ENCODE measurements around the gene IGF1R.
A peak's percentile ranks its signal among the peaks of the same experiment; 100 is the strongest.

Gene IGF1R

DNA sequence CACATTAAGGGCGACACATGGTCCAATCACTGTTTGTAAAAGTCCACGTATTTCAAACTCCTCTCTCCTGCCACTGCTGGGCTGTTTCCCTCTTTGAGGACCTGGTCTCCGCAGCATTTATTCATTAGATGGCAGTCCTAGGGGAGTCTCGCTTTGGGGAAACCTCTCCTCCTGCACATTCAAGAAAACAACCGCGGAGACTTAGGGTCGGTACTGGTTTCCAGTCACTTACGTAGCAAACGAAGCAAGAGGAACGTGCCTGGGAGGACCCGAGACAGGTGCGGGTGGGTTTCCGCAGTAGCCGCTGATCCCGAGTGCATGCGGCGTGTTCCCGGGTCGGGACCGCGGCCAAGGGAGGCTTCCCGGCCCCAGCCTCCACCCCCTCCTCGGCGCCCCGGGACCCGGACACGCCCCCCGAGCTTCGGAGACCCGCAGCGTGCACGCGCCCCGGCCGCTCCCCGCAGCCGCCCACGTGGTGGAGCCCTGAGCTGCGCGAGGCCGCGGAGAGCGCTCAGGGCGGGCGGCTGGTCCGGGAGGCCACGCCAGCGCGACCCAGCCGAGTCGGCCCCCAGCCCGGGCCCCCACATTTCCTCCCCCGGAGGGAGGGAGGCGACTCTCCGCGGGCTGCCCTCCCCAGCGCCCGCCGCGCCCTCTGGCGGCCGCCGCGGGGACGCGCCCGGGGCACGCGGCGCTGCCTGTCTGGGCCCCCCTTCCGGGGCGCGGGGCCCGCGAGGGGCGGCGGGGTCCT is 1.1 kb upstream of the IGF1R start:
- H3K4me3 ChIP-seq (ENCODE audit: low read depth in 1 of 2, low read length in 2 of 2): peak overlapping the region; percentile 73 to 83
- H3K4me1 ChIP-seq (ENCODE audit: control insufficient read depth in 1 of 2, insufficient read depth in 2 of 2, low read length in 2 of 2): peaks cover 8 to 19% of the 10 kb centered on the region in 2 donors
- peaks cover 11 to 14% of the 10 kb centered on the region in 2 donors for H3K27me3 ChIP-seq (ENCODE audit: control insufficient read depth in 1 of 2, insufficient read depth in 2 of 2, low read length in 2 of 2)
- H3K27ac ChIP-seq (ENCODE audit: low read depth, low read length): no peak overlapping the region
- H3K9ac ChIP-seq (ENCODE audit: low read depth in 1 of 2, low read length in 2 of 2): peak overlapping the region; percentile 47 to 54
- no peaks in the 10 kb centered on the region for H3K36me3 ChIP-seq (ENCODE audit: control insufficient read depth in 1 of 2, insufficient read depth in 2 of 2, low read length in 2 of 2)
- no peaks in the 10 kb centered on the region for H3K9me3 ChIP-seq (ENCODE audit: control insufficient read depth in 1 of 2, low read length in 2 of 2)

GRCh38 chr15:98648654-98649471 is 524 bp downstream of the IGF1R start:
- H3K27ac ChIP-seq (ENCODE audit: low read depth, low read length): peak overlapping the region; percentile 87
- no peaks in the 10 kb centered on the region for H3K9me3 ChIP-seq (ENCODE audit: control insufficient read depth in 1 of 2, low read length in 2 of 2)
- peaks cover 10 to 11% of the 10 kb centered on the region in 2 donors for H3K27me3 ChIP-seq (ENCODE audit: control insufficient read depth in 1 of 2, insufficient read depth in 2 of 2, low read length in 2 of 2)
- peak overlapping the region; percentile 84 to 86 for H3K4me3 ChIP-seq (ENCODE audit: low read depth in 1 of 2, low read length in 2 of 2)
- H3K4me1 ChIP-seq (ENCODE audit: control insufficient read depth in 1 of 2, insufficient read depth in 2 of 2, low read length in 2 of 2): peaks cover 8 to 19% of the 10 kb centered on the region in 2 donors
- peak overlapping the region in 1 of 2 donors; percentile 66 for H3K9ac ChIP-seq (ENCODE audit: low read depth in 1 of 2, low read length in 2 of 2)
- no peaks in the 10 kb centered on the region for H3K36me3 ChIP-seq (ENCODE audit: control insufficient read depth in 1 of 2, insufficient read depth in 2 of 2, low read length in 2 of 2)

DNA sequence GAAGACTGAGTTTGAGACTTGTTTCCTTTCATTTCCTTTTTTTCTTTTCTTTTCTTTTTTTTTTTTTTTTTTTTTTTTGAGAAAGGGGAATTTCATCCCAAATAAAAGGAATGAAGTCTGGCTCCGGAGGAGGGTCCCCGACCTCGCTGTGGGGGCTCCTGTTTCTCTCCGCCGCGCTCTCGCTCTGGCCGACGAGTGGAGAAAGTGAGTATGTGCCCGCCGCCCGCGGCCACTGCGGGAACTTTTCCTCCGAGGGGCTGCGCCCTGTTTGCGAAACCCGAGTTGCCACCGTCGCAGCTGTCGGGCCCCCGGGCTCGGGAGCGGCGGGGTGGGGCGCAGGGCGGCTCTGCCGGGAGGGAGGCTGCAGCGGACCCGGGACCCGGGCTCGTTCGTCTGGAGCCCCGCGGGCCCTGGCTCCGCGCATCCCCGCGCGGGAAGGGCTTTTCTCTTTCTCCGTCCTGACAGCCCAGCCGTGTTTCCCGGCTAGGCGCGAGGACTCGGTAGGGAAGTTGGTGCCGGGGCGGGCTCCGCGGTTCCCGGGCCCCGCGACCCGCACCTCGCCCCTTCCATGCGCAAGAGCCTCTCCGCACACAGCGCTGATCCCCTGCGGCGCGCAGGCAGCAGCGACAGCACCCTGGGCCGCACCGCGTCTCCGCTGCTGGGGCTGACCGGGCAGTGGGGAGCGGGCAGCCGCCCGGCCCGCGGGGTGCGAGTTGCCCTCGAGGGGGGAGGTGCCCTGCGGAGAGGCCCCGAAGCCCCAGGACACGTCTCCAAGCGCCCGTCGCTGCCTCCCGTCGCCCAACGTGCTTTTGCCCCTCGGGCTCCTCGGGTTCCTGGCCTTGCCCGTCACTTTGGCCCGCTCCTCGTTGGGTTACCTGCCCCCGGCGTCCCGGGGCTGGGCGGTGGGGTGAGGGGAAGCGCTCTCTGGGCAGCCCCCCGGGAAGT is 1.4 kb downstream of the IGF1R start:
- Histone ChIP-seq H3K36me3 (ENCODE audit: control insufficient read depth in 1 of 2, insufficient read depth in 2 of 2, low read length in 2 of 2) (no peaks in the 10 kb centered on the region), H3K4me3 (ENCODE audit: low read depth in 1 of 2, low read length in 2 of 2) (peak overlapping the region; percentile 84 to 86), H3K27ac (ENCODE audit: low read depth, low read length) (no peak overlapping the region), H3K4me1 (ENCODE audit: control insufficient read depth in 1 of 2, insufficient read depth in 2 of 2, low read length in 2 of 2) (peaks cover 8 to 19% of the 10 kb centered on the region in 2 donors), H3K9me3 (ENCODE audit: control insufficient read depth in 1 of 2, low read length in 2 of 2) (no peaks in the 10 kb centered on the region), H3K9ac (ENCODE audit: low read depth in 1 of 2, low read length in 2 of 2) (peak overlapping the region; percentile 64 to 71), H3K27me3 (ENCODE audit: control insufficient read depth in 1 of 2, insufficient read depth in 2 of 2, low read length in 2 of 2) (peaks cover 7 to 10% of the 10 kb centered on the region in 2 donors)

DNA sequence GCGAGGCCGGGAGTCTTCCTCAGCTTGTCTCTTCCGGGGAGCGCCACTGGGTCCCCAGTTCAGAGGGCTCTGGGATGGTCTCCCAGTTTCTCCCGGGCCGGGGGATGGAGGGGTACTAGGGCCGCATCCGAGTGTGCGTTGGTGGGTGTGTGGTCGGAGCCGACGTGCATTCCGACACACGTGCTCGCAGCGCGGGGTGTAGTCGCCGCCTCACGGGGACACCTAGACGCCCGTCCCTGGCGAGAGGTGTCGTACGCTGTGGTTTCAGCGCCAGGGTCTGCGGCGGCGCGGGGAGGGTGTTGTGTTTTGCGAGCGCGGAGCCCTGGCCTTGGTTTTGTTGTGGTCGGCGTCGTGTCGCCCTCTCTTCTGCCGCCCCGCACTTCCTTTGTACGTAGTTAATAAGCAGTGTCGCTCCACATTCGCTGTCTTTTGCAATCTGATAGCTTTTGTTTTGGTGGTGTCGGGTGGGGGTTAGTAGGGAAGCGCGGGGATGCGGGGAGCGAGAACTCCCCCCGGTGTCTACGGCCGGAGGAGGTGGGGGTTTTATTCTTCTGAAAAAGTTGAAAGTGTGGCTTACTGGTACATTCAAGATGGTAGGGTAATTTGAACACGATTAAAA is 2.2 kb downstream of the IGF1R start:
- Histone ChIP-seq H3K36me3 (ENCODE audit: control insufficient read depth in 1 of 2, insufficient read depth in 2 of 2, low read length in 2 of 2) (no peaks in the 10 kb centered on the region), H3K4me3 (ENCODE audit: low read depth in 1 of 2, low read length in 2 of 2) (peak overlapping the region; percentile 84 to 86), H3K27ac (ENCODE audit: low read depth, low read length) (peak overlapping the region; percentile 17), H3K4me1 (ENCODE audit: control insufficient read depth in 1 of 2, insufficient read depth in 2 of 2, low read length in 2 of 2) (peaks cover 8 to 19% of the 10 kb centered on the region in 2 donors), H3K27me3 (ENCODE audit: control insufficient read depth in 1 of 2, insufficient read depth in 2 of 2, low read length in 2 of 2) (peaks cover 7 to 8% of the 10 kb centered on the region in 2 donors), H3K9me3 (ENCODE audit: control insufficient read depth in 1 of 2, low read length in 2 of 2) (no peaks in the 10 kb centered on the region), H3K9ac (ENCODE audit: low read depth in 1 of 2, low read length in 2 of 2) (peak overlapping the region; percentile 64 to 71)

DNA sequence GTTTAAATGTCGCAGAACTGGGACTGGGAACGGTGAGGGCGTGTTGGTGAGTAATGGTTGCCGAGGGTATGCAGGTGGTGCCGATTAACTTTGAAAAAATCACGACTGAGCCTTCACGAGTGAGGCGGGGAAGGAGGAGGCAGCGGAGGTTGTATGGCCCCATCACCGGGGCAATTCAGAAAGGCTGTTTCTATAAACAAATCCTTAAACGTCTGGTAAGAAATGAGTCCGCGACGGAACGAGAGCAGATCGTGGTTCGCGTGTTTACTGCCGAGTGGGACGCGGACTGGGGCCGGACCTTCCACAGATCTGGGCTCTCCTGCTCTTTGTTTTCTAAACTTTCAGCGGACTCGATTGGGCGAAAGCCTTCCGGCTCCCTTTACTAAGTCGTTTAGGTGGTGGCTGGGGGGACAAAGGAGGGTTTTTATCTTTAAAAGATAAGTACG is 2.7 kb downstream of the IGF1R start:
- peaks cover 8 to 19% of the 10 kb centered on the region in 2 donors for H3K4me1 ChIP-seq (ENCODE audit: control insufficient read depth in 1 of 2, insufficient read depth in 2 of 2, low read length in 2 of 2)
- H3K27me3 ChIP-seq (ENCODE audit: control insufficient read depth in 1 of 2, insufficient read depth in 2 of 2, low read length in 2 of 2): peaks cover 7 to 8% of the 10 kb centered on the region in 2 donors
- H3K36me3 ChIP-seq (ENCODE audit: control insufficient read depth in 1 of 2, insufficient read depth in 2 of 2, low read length in 2 of 2): no peaks in the 10 kb centered on the region
- H3K9me3 ChIP-seq (ENCODE audit: control insufficient read depth in 1 of 2, low read length in 2 of 2): no peaks in the 10 kb centered on the region
- peak overlapping the region; percentile 64 to 71 for H3K9ac ChIP-seq (ENCODE audit: low read depth in 1 of 2, low read length in 2 of 2)
- peak overlapping the region; percentile 84 to 86 for H3K4me3 ChIP-seq (ENCODE audit: low read depth in 1 of 2, low read length in 2 of 2)
- peak overlapping the region; percentile 17 for H3K27ac ChIP-seq (ENCODE audit: low read depth, low read length)

DNA sequence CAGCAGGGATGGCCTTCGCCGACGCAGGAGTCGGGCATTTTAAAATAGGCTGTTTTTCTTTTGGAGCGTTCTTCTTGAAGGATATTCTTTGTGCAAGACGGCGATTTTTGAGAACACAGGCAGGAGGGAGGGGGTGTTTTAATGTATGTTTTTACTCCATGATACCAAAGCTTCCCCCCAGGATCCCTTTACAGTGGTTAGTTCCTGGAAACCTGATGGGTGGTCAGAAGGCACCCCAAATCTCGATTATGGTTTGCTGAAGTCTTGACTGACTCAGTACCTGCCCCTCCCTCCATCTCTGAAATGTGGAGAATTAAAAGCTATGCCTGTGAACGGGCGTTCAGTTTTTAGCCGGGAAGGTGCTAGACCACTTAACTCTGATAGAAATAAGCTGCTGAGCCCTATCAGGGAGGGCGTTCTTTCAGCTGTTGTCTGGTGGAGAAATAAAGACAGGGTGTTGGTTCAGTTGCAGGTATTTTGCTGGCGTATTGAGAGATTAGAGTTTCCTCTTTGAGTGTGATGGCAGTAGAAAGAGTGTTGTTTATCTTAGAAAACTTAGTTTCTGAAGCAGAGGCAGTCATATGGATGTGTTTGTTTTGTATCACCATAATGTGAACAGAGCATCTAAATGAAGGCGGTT is 3.4 kb downstream of the IGF1R start:
- H3K36me3 ChIP-seq (ENCODE audit: control insufficient read depth in 1 of 2, insufficient read depth in 2 of 2, low read length in 2 of 2): no peaks in the 10 kb centered on the region
- H3K4me3 ChIP-seq (ENCODE audit: low read depth in 1 of 2, low read length in 2 of 2): peak overlapping the region; percentile 84 to 86
- peaks cover 7 to 8% of the 10 kb centered on the region in 2 donors for H3K27me3 ChIP-seq (ENCODE audit: control insufficient read depth in 1 of 2, insufficient read depth in 2 of 2, low read length in 2 of 2)
- H3K9me3 ChIP-seq (ENCODE audit: control insufficient read depth in 1 of 2, low read length in 2 of 2): no peaks in the 10 kb centered on the region
- H3K27ac ChIP-seq (ENCODE audit: low read depth, low read length): no peak overlapping the region
- H3K9ac ChIP-seq (ENCODE audit: low read depth in 1 of 2, low read length in 2 of 2): peak overlapping the region; percentile 64 to 71
- H3K4me1 ChIP-seq (ENCODE audit: control insufficient read depth in 1 of 2, insufficient read depth in 2 of 2, low read length in 2 of 2): peaks cover 8 to 19% of the 10 kb centered on the region in 2 donors

DNA sequence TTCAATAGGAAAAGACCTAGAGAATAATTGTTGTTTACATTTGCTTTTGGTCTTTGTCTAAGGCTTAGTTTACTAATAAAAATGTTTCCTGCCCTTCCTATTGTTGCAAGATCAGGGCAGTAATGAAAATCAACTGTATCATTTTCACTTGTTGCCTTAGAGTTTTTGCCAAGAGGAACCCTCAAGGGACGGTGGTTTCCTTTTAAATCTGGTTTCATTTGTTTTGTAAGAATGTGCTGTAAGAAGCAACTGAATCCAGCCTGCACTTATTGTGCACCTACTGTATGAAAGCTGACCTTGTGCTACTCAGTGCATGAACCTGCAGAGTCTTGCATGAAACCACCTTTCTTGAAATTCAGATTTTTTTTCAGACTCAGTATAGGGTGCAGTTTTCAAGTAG is 5.3 kb downstream of the IGF1R start:
- H3K4me1 ChIP-seq (ENCODE audit: control insufficient read depth in 1 of 2, insufficient read depth in 2 of 2, low read length in 2 of 2): peaks cover 8 to 19% of the 10 kb centered on the region in 2 donors
- no peak overlapping the region for H3K27ac ChIP-seq (ENCODE audit: low read depth, low read length)
- no peak overlapping the region for H3K4me3 ChIP-seq (ENCODE audit: low read depth in 1 of 2, low read length in 2 of 2)
- H3K27me3 ChIP-seq (ENCODE audit: control insufficient read depth in 1 of 2, insufficient read depth in 2 of 2, low read length in 2 of 2): peaks cover 7 to 8% of the 10 kb centered on the region in 2 donors
- H3K9me3 ChIP-seq (ENCODE audit: control insufficient read depth in 1 of 2, low read length in 2 of 2): no peaks in the 10 kb centered on the region
- H3K9ac ChIP-seq (ENCODE audit: low read depth in 1 of 2, low read length in 2 of 2): no peak overlapping the region
- no peaks in the 10 kb centered on the region for H3K36me3 ChIP-seq (ENCODE audit: control insufficient read depth in 1 of 2, insufficient read depth in 2 of 2, low read length in 2 of 2)

- H3K27me3 ChIP-seq (ENCODE audit: control insufficient read depth in 1 of 2, insufficient read depth in 2 of 2, low read length in 2 of 2): peaks cover 7 to 8% of the 10 kb centered on the region in 2 donors
- no peak overlapping the region for H3K27ac ChIP-seq (ENCODE audit: low read depth, low read length)
- H3K36me3 ChIP-seq (ENCODE audit: control insufficient read depth in 1 of 2, insufficient read depth in 2 of 2, low read length in 2 of 2): no peaks in the 10 kb centered on the region
- no peaks in the 10 kb centered on the region for H3K9me3 ChIP-seq (ENCODE audit: control insufficient read depth in 1 of 2, low read length in 2 of 2)
- peaks cover 17 to 23% of the 10 kb centered on the region in 2 donors for H3K4me1 ChIP-seq (ENCODE audit: control insufficient read depth in 1 of 2, insufficient read depth in 2 of 2, low read length in 2 of 2)
- no peak overlapping the region for H3K9ac ChIP-seq (ENCODE audit: low read depth in 1 of 2, low read length in 2 of 2)
- H3K4me3 ChIP-seq (ENCODE audit: low read depth in 1 of 2, low read length in 2 of 2): no peak overlapping the region
These were observed 6.5 kb downstream of the IGF1R start for GRCh38 chr15:98654790-98655360.

DNA sequence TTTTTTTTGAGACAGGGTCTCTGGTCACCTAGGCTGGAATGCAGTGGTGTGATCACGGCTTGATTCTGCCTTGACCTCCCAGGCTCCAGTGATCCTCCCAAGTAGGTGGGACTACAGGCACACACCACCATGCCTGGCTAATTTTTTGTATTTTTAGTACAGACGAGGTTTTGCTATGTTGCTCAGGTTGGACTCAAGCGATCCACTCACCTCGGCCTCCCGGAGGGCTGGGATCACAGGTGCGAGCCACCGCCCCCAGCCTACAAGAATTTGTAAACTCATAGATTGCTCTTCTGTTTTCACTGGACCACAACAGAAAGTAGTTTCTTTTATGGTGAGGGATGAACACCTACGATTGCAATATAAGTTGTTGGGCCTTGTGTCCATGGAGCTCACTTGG is 7.4 kb downstream of the IGF1R start:
- Histone ChIP-seq H3K27ac (ENCODE audit: low read depth, low read length) (no peak overlapping the region), H3K4me3 (ENCODE audit: low read depth in 1 of 2, low read length in 2 of 2) (no peak overlapping the region), H3K4me1 (ENCODE audit: control insufficient read depth in 1 of 2, insufficient read depth in 2 of 2, low read length in 2 of 2) (peaks cover 24 to 25% of the 10 kb centered on the region in 2 donors), H3K27me3 (ENCODE audit: control insufficient read depth in 1 of 2, insufficient read depth in 2 of 2, low read length in 2 of 2) (peaks cover 5% of the 10 kb centered on the region in 2 donors), H3K36me3 (ENCODE audit: control insufficient read depth in 1 of 2, insufficient read depth in 2 of 2, low read length in 2 of 2) (no peaks in the 10 kb centered on the region), H3K9ac (ENCODE audit: low read depth in 1 of 2, low read length in 2 of 2) (no peak overlapping the region), H3K9me3 (ENCODE audit: control insufficient read depth in 1 of 2, low read length in 2 of 2) (no peaks in the 10 kb centered on the region)
